Measurements from ENCODE around the gene ID4. TPM values are rescaled to one million over a fixed set of nuclear protein-coding genes. Genes with fewer than 3 reads are reported as not detected.

Gene ID4
- polyA plus RNA-seq, 1 experiment = 2.2 TPM

GRCh38 chr6:19837511-19838441, 606 bp downstream of the ID4 start:
- no peak for TF ChIP-seq CTCF (IDR thresholded peaks at IDR 0.05; ENCODE audit: insufficient read depth, low read depth, low read length)
- no peak for DNase-seq (ENCODE audit: low read depth)
- Histone ChIP-seq H3K36me3 (ENCODE audit: control insufficient read depth, insufficient read depth, low read length) (no peaks in the 10 kb centered on the region), H3K27me3 (ENCODE audit: control insufficient read depth, insufficient read depth, low read length) (no peaks in the 10 kb centered on the region; the same call in 1 of the 2 replicates), H3K4me3 (ENCODE audit: low read depth, low read length) (peak overlapping the region; percentile 73)
- CTCF ChIA-PET = interaction anchor here (0.7 kb wide), 2 partner anchors 19 to 34 kb away, joined by 3 read pairs; no protein-coding TSS in a partner anchor
- POLR2A ChIA-PET = interaction anchor here (0.7 to 1.0 kb wide), 2 partner anchors 33 to 609 kb away, joined by 3 to 6 read pairs; no protein-coding TSS in a partner anchor

- CTCF ChIA-PET = interaction anchor here (0.6 to 0.9 kb wide), 2 partner anchors 10 to 18 kb away, joined by 3 read pairs; no protein-coding TSS in a partner anchor
- no peak for TF ChIP-seq CTCF (IDR thresholded peaks at IDR 0.05; ENCODE audit: insufficient read depth, low read depth, low read length)
- no peak for DNase-seq (ENCODE audit: low read depth)
- no peaks in the 10 kb centered on the region; the same call in 1 of the 2 replicates for H3K27me3 ChIP-seq (ENCODE audit: control insufficient read depth, insufficient read depth, low read length)
- H3K36me3 ChIP-seq (ENCODE audit: control insufficient read depth, insufficient read depth, low read length) = no peaks in the 10 kb centered on the region
- peak overlapping the region; percentile 73 for H3K4me3 ChIP-seq (ENCODE audit: low read depth, low read length)
- POLR2A ChIA-PET = no interaction called here
Measured at GRCh38 chr6:19838442-19839236, 1.5 kb downstream of the ID4 start.

GRCh38 chr6:19839237-19839546, 2.0 kb downstream of the ID4 start:
- H3K27me3 ChIP-seq (ENCODE audit: control insufficient read depth, insufficient read depth, low read length) = no peaks in the 10 kb centered on the region
- DNase-seq (ENCODE audit: low read depth) = no peak
- no peaks in the 10 kb centered on the region for H3K36me3 ChIP-seq (ENCODE audit: control insufficient read depth, insufficient read depth, low read length)
- no peak for TF ChIP-seq CTCF (IDR thresholded peaks at IDR 0.05; ENCODE audit: insufficient read depth, low read depth, low read length)
- peak overlapping the region; percentile 73 for H3K4me3 ChIP-seq (ENCODE audit: low read depth, low read length)
- CTCF ChIA-PET = interaction anchor here (0.6 to 3.6 kb wide), 3 partner anchors 10 to 18 kb away, joined by 3 to 11 read pairs (median 3); no protein-coding TSS in a partner anchor
- POLR2A ChIA-PET = no interaction called here

- TF ChIP-seq CTCF (IDR thresholded peaks at IDR 0.05; ENCODE audit: insufficient read depth, low read depth, low read length) = no peak
- POLR2A ChIA-PET = no interaction called here
Measured at GRCh38 chr6:19839788-19840187, 2.6 kb downstream of the ID4 start.

GRCh38 chr6:19841181-19841580, 4.0 kb downstream of the ID4 start:
- Histone ChIP-seq H3K36me3 (ENCODE audit: control insufficient read depth, insufficient read depth, low read length) (no peaks in the 10 kb centered on the region), H3K4me3 (ENCODE audit: low read depth, low read length) (no peak overlapping the region), H3K27me3 (ENCODE audit: control insufficient read depth, insufficient read depth, low read length) (no peaks in the 10 kb centered on the region)
- ChIA-PET CTCF (interaction anchor here (3.6 kb wide), 1 partner anchor 10 kb away, joined by 11 read pairs; no protein-coding TSS in a partner anchor), POLR2A (no interaction called here)
- TF ChIP-seq CTCF (IDR thresholded peaks at IDR 0.05; ENCODE audit: insufficient read depth, low read depth, low read length) = no peak
- no peak for DNase-seq (ENCODE audit: low read depth)

More at GRCh38 chr6:19839788-19840187, 2.6 kb downstream of the ID4 start:
- H3K4me3 ChIP-seq (ENCODE audit: low read depth, low read length) = no peak overlapping the region
- H3K27me3 ChIP-seq (ENCODE audit: control insufficient read depth, insufficient read depth, low read length) = no peaks in the 10 kb centered on the region
- CTCF ChIA-PET = interaction anchor here (0.9 to 3.6 kb wide), 2 partner anchors 12 to 17 kb away, joined by 3 to 11 read pairs; no protein-coding TSS in a partner anchor
- H3K36me3 ChIP-seq (ENCODE audit: control insufficient read depth, insufficient read depth, low read length) = no peaks in the 10 kb centered on the region
- no peak for DNase-seq (ENCODE audit: low read depth)
